Measurements from ENCODE around the gene TTC24.

The TTC24 gene

DNA sequence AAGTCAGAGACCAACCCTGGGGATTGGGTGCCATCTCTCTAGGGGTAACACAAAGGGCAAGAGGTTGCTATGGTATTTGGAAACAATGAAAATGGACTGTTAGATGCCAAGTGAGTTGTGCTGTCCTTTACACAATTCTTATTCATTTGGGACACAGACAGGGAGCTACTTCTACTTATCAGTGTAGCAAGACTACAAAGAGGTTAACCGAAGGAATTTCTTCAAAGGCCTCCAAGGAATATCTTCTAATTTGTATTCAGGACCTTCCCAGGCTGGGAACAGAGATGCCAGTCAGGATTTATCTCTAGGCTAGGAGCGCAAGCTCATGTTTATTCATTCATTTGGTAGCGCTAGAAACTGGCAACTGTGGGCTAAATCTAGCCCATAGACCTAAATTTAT is 14.7 kb downstream of the TTC24 start:
- POLR2A ChIA-PET, result interaction anchor here (0.5 to 4.3 kb wide), 10 partner anchors 10 to 137 kb away, joined by 3 to 33 read pairs (median 3); partner anchors contain the start of gene HAPLN2
- TF ChIP-seq ARNT (IDR thresholded peaks at IDR 0.05), result no peak
- no peak for TF ChIP-seq FOXM1 (IDR thresholded peaks at IDR 0.05; ENCODE audit: borderline replicate concordance)
- no peak for TF ChIP-seq NFRKB (IDR thresholded peaks at IDR 0.05)
- TF ChIP-seq TARDBP (IDR thresholded peaks at IDR 0.05), result no peak
- no peak for TF ChIP-seq BHLHE40 (IDR thresholded peaks at IDR 0.05; ENCODE audit: borderline replicate concordance)
- TF ChIP-seq SUZ12 (IDR thresholded peaks at IDR 0.05), result no peak
- TF ChIP-seq LEF1 (IDR thresholded peaks at IDR 0.05; ENCODE audit: borderline replicate concordance), result no peak
- TF ChIP-seq CTBP1 (IDR thresholded peaks at IDR 0.05; ENCODE audit: borderline replicate concordance), result no peak
- TF ChIP-seq FOXA1 (IDR thresholded peaks at IDR 0.05), result no peak
- no peak for TF ChIP-seq ZNF384 (IDR thresholded peaks at IDR 0.05)
- TF ChIP-seq, protein P1, sequence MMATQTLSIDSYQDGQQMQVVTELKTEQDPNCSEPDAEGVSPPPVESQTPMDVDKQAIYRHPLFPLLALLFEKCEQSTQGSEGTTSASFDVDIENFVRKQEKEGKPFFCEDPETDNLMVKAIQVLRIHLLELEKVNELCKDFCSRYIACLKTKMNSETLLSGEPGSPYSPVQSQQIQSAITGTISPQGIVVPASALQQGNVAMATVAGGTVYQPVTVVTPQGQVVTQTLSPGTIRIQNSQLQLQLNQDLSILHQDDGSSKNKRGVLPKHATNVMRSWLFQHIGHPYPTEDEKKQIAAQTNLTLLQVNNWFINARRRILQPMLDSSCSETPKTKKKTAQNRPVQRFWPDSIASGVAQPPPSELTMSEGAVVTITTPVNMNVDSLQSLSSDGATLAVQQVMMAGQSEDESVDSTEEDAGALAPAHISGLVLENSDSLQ (IDR thresholded peaks at IDR 0.05), result no peak
- TF ChIP-seq ELF4 (IDR thresholded peaks at IDR 0.05), result no peak
- TF ChIP-seq FOXK2 (IDR thresholded peaks at IDR 0.05), result no peak
- no peak for TF ChIP-seq HDGF (IDR thresholded peaks at IDR 0.05; ENCODE audit: borderline replicate concordance)
- TF ChIP-seq SP1 (IDR thresholded peaks at IDR 0.05), result no peak
- no peak for TF ChIP-seq L3MBTL2 (conservative IDR thresholded peaks at IDR 0.05)
- no peak for DNase-seq (ENCODE audit: extremely low spot score)
- CTCF ChIA-PET, result interaction anchor here (1.1 to 1.7 kb wide), 3 partner anchors 8 to 30 kb away, joined by 5 to 8 read pairs (median 5); no protein-coding TSS in a partner anchor

DNA sequence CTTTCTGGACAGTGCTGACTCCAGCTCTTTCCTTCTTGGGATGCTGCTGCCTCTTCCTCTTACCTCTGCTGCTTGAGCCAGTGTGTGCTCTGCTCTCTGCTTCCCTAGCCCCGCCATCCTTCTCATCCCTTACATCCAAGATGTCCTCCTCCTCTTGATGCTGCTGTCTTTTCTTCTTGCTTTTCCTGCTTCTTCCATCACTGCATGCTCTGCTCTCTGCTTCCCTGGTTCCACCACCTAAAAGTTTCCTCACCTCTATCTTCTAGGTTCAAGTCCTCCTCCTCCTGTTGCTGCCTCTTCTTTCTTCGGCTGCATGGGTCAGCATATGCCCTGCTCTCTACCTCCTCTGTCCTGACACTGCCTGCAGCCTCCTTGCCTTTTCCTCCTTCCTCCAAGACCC is 15.5 kb downstream of the TTC24 start:
- no peak for TF ChIP-seq BHLHE40 (IDR thresholded peaks at IDR 0.05; ENCODE audit: borderline replicate concordance)
- TF ChIP-seq TARDBP (IDR thresholded peaks at IDR 0.05), result no peak
- TF ChIP-seq CTBP1 (IDR thresholded peaks at IDR 0.05; ENCODE audit: borderline replicate concordance), result no peak
- no peak for TF ChIP-seq SUZ12 (IDR thresholded peaks at IDR 0.05)
- TF ChIP-seq ARNT (IDR thresholded peaks at IDR 0.05), result no peak
- no peak for TF ChIP-seq FOXK2 (IDR thresholded peaks at IDR 0.05)
- TF ChIP-seq NFRKB (IDR thresholded peaks at IDR 0.05), result no peak
- TF ChIP-seq FOXA1 (IDR thresholded peaks at IDR 0.05), result no peak
- TF ChIP-seq LEF1 (IDR thresholded peaks at IDR 0.05; ENCODE audit: borderline replicate concordance), result no peak
- no peak for TF ChIP-seq HDGF (IDR thresholded peaks at IDR 0.05; ENCODE audit: borderline replicate concordance)
- no peak for TF ChIP-seq SP1 (IDR thresholded peaks at IDR 0.05)
- no peak for TF ChIP-seq L3MBTL2 (conservative IDR thresholded peaks at IDR 0.05)
- TF ChIP-seq ZNF384 (IDR thresholded peaks at IDR 0.05), result no peak
- DNase-seq (ENCODE audit: extremely low spot score), result no peak
- POLR2A ChIA-PET, result interaction anchor here (0.8 to 4.3 kb wide), 4 partner anchors 12 to 138 kb away, joined by 3 to 33 read pairs (median 4); partner anchors contain the start of gene HAPLN2
- CTCF ChIA-PET, result interaction anchor here (1.5 kb wide), 1 partner anchor 13 kb away, joined by 8 read pairs; no protein-coding TSS in a partner anchor

DNA sequence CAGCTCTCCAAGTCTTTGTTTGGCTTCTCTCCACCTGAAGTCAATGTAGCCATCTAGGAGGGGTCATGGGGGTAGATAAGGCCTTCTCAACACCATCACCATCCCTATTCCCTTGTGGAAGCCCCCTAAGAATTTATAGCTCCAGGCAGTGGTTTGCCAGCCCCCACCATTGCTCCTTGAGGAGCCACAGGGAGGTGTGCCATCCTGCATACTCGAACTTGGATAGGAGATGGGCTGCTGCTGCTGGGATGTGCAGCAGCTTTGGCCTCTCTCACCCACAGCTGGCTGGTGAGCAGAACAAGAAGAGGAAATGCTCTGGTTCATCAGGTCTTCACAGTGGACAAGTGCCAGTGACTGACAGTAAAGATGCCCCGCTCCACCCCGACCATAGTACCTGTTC is 16.9 kb downstream of the TTC24 start:
- POLR2A ChIA-PET, result interaction anchor here (0.8 to 1.7 kb wide), 3 partner anchors 9 to 139 kb away, joined by 3 to 7 read pairs (median 3); partner anchors contain the start of gene BCAN
- CTCF ChIA-PET, result interaction anchor here (0.5 to 0.9 kb wide), 2 partner anchors 12 to 16 kb away, joined by 3 to 4 read pairs; no protein-coding TSS in a partner anchor
- no peak for DNase-seq (ENCODE audit: extremely low spot score)
- TF ChIP-seq FOXK2 (IDR thresholded peaks at IDR 0.05), result no peak
- no peak for TF ChIP-seq SUZ12 (IDR thresholded peaks at IDR 0.05)

DNA sequence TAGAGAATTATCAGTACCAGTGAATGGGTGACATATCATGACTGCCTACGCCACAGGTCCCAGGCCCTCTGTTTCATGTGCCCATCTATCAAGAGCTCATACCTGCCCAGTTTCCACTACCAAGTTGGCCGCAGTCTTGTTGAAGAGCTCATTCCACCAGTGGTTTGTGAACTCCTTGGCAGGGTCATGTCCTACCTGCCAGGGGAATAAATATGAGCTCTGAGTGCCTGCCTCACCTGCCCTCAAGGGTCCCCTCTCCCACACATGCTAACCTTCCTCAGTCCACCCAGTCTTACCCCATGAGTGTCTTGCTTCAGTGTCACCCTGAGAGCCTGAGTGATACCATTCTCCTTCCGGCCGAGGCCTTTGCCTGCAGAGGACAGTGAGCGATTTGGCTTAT is 18.6 kb downstream of the TTC24 start:
- no peak for DNase-seq (ENCODE audit: extremely low spot score)
- ChIA-PET POLR2A (no interaction called here), CTCF (interaction anchor here (0.6 to 0.8 kb wide), 2 partner anchors 10 to 152 kb away, joined by 3 read pairs; no protein-coding TSS in a partner anchor)
- TF ChIP-seq NFRKB (IDR thresholded peaks at IDR 0.05) (no peak), LEF1 (IDR thresholded peaks at IDR 0.05; ENCODE audit: borderline replicate concordance) (no peak), ARNT (IDR thresholded peaks at IDR 0.05) (no peak), ELF4 (IDR thresholded peaks at IDR 0.05) (no peak), TARDBP (IDR thresholded peaks at IDR 0.05) (no peak), FOXA1 (IDR thresholded peaks at IDR 0.05) (no peak)

DNA sequence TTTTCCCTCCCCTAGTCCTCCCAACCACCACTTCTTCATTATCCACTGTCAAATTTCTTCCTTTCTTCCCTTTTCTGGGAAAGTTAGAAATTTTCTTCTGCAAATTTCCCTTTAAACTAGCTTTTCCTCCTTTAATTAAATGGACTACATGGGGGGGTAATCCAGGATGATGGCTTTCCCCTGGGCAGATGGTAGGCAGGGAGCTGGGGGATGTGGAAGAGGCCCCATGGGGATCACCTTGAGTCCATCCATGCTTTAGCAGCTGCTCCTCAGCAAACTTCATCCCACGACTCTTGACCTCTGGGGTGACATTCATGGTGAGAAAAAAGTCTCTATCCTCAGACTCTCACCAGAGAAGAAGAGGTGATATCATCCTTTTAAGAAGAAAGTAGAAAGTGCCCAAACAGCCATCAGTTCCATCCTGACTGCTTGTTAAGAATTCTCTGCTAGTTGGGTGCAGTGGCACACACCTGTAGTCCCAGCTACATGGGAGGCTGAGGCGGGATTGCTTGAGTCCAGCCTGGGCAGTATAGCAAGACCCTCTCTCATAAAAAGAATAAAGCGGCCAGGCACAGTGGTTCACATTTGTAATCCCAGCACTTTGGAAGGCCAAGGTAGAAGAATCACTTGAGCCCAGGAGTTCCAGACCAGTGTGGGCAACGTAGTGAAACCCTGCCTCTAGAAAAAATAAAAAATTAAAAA is 19.4 kb downstream of the TTC24 start:
- POLR2A ChIA-PET, result interaction anchor here (4.9 kb wide), 1 partner anchor 7 kb away, joined by 57 read pairs; the partner anchor contains the start of gene NAXE
- no peak for DNase-seq (ENCODE audit: extremely low spot score)
- CTCF ChIA-PET, result interaction anchor here (0.6 to 0.8 kb wide), 4 partner anchors 8 to 153 kb away, joined by 3 read pairs; no protein-coding TSS in a partner anchor
- TF ChIP-seq ZNF384 (IDR thresholded peaks at IDR 0.05) (no peak), NFRKB (IDR thresholded peaks at IDR 0.05) (no peak), L3MBTL2 (conservative IDR thresholded peaks at IDR 0.05) (no peak), HDGF (IDR thresholded peaks at IDR 0.05; ENCODE audit: borderline replicate concordance) (no peak), CTBP1 (IDR thresholded peaks at IDR 0.05; ENCODE audit: borderline replicate concordance) (no peak), LEF1 (IDR thresholded peaks at IDR 0.05; ENCODE audit: borderline replicate concordance) (no peak), ELF4 (IDR thresholded peaks at IDR 0.05) (no peak), BHLHE40 (IDR thresholded peaks at IDR 0.05; ENCODE audit: borderline replicate concordance) (no peak), FOXM1 (IDR thresholded peaks at IDR 0.05; ENCODE audit: borderline replicate concordance) (no peak), ARNT (IDR thresholded peaks at IDR 0.05) (no peak), FOXA1 (IDR thresholded peaks at IDR 0.05) (no peak), SUZ12 (IDR thresholded peaks at IDR 0.05) (no peak), TARDBP (IDR thresholded peaks at IDR 0.05) (no peak), FOXK2 (IDR thresholded peaks at IDR 0.05) (no peak), SP1 (IDR thresholded peaks at IDR 0.05) (no peak)
- TF ChIP-seq, protein P1 (IDR thresholded peaks at IDR 0.05), result no peak

DNA sequence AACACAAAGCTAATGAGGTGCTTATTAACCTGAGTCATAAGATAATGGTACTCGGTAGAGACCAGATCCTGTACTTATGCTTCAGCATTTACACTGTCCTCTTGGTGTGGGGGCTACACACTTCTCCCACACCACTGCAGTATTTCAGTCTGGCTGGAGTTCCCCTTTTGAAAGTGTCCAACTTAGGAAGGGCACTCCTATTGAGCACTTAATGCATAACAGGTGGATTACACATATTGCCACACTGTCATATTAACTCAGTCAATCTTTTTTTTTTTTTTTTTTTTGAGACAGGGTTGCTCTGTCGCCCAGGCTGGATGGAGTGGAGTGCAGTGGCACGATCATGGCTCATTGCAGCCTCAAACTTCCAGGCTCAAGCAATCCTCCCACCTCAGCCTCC is 20.3 kb downstream of the TTC24 start:
- DNase-seq (ENCODE audit: extremely low spot score), result no peak
- ChIA-PET POLR2A (interaction anchor here (1.0 to 4.9 kb wide), 3 partner anchors 8 to 143 kb away, joined by 4 to 57 read pairs (median 4); partner anchors contain the start of gene NAXE), CTCF (interaction anchor here (0.7 to 2.3 kb wide), 3 partner anchors 8 kb away, joined by 3 to 7 read pairs (median 3); partner anchors contain the start of gene NAXE)
- TF ChIP-seq, protein P1 (IDR thresholded peaks at IDR 0.05), result 0 out of 2 replicates have a peak, but pooled peaks have one; percentile 42
- TF ChIP-seq FOXA1 (IDR thresholded peaks at IDR 0.05) (no peak), ZNF384 (IDR thresholded peaks at IDR 0.05) (peak; percentile 89)

All from HEK293T (cell line).